GM19328 (cell line): ENCODE measurements around the gene CHRNA3.
A peak's percentile ranks its signal among the peaks of the same experiment; 100 is the strongest.
"Not testable (repeated sequence)": the region's sequence is repeated elsewhere in the genome, so short reads cannot be mapped to it uniquely, and the experiment has no call there.

Source experiments
- ATAC-seq: cut with Tn5 transposase; IDR thresholded peaks from one replicate; pipeline ENCODE4 v1.9.1; 2021; ENCODE audit warnings: mild to moderate bottlenecking, moderate library complexity; ENCODE audit not compliant: unreplicated experiment

Gene CHRNA3

GRCh38 chr15:78618064-78618463, 2.7 kb downstream of the CHRNA3 start:
- no peak for ATAC-seq

GRCh38 chr15:78617516-78617915, 3.3 kb downstream of the CHRNA3 start:
- no peak for ATAC-seq

GRCh38 chr15:78617076-78617475, 3.7 kb downstream of the CHRNA3 start:
- no peak for ATAC-seq

GRCh38 chr15:78616506-78616905, 4.3 kb downstream of the CHRNA3 start:
- no peak for ATAC-seq

GRCh38 chr15:78615151-78615589, 5.6 kb downstream of the CHRNA3 start:
- no peak for ATAC-seq

DNA sequence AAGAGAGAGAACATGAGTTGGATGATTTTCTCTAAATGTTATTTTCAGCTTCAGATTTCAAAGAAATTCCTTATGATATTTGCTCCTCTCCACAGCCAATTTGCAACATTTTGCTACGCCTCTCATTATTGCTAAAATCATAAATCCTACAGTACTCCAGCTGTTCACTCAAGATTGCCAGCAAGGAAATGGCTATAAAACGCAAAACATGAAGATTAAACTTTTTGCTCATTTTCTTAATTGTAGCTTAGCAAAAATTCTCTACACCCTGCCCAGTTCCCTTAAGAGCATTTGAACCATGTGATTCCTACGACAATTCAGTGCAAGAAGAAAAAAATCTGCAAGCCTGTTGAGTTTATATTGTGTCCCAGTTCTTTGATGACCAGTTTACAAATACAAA, 6.8 kb downstream of the CHRNA3 start:
- ATAC-seq: no peak

GRCh38 chr15:78609551-78609950, 11.2 kb downstream of the CHRNA3 start:
- not testable (repeated sequence) for ATAC-seq

DNA sequence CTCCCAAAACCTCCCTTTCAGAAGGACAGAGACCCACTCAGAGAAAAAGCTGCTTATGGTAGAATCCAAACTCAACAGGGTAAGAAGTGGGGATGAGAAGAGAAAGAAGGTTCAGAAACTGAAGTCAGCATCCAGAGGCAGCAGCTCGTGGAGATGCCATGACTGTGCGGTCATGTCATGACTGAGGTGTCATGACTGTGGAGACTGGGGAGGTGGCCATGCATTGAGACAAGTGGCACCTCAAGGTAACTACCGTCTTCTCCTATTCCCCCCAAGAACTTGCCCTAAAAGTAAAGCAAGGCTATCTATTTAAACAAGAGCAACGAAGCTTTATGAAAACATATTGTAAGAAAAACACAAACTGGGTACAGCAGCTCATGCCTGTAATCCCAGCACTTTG, 15.1 kb downstream of the CHRNA3 start:
- ATAC-seq: no peak

DNA sequence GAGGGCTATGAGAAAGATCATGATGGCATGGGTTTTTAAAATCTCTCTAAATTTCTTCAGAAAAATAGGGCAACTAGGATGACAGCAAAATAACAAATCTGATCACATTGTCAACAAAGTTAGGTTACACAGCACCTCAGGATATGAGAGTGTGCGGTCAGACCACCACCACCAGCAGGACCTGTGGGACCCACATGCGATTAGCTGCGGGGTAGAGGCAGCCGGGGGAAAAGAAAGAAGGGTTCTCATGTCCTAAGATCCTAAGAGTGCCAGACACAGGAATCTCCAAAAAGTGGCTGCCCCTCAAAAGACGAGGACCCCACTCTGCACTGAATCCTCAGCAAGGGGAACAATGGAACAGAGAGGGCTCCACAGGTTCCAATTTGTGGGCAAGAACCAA, 15.6 kb downstream of the CHRNA3 start:
- ATAC-seq: no peak

DNA sequence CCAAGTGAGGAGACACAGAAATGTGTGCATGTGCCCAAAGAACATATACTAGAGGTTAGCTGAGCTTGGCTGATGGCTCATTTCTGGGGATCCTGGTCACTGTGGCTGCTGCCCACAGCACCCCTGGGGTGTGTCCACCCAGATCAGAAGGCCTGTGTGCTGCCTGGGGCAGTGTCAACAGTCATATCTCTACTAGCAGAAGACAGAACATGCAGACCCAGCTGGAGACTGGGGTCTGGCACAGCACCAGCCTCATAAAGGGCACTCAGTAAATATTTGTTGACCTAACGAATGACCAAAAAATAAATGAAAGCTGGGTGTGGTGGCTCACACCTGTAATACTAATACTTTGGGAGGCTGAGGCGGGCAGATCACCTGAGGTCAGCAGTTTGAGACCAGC, 16.4 kb downstream of the CHRNA3 start:
- no peak for ATAC-seq

- no peak for ATAC-seq
These were observed 17.3 kb downstream of the CHRNA3 start for GRCh38 chr15:78603467-78603866.

DNA sequence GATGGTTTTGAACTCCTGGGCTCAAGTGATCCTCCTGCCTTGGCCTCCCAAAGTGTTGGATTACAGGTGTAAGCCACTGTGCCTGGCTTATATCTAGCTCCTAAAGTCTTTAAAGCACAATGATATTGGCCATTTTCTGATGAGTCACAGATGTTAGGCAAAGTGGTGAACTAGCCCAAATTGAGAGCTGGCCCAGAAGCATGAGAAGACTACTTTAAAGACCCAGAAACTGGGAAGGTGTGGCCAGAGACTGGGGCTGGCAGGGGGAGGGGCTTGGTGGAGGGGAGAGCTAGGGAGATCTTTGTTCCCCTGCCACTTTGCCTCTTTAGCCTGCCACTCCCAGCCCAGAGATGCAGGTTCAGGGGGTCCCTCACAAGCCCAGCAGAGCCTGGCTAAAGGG, 21.6 kb downstream of the CHRNA3 start:
- ATAC-seq: no peak

DNA sequence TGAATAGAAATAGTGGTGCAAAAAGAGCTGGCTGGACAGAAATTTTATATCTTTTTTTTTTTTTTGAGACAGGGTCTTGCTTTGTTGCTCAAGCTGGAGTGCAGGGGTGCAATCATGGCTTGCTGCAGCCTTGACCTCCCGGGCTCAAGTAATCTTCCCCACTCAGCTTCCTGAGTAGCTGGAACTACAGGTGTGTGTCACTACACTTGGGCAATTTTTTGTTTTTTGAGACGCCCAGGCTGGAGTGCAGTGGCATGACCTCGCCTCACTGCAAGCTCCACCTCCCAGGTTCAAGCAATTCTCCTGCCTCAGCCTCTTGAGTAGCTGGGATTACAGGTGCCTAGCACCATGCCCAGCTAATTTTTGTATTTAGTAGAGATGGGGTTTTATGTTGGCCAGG, 22.4 kb downstream of the CHRNA3 start:
- no peak for ATAC-seq

- ATAC-seq: no peak
These were observed 23.2 kb downstream of the CHRNA3 start for GRCh38 chr15:78597583-78597982.

DNA sequence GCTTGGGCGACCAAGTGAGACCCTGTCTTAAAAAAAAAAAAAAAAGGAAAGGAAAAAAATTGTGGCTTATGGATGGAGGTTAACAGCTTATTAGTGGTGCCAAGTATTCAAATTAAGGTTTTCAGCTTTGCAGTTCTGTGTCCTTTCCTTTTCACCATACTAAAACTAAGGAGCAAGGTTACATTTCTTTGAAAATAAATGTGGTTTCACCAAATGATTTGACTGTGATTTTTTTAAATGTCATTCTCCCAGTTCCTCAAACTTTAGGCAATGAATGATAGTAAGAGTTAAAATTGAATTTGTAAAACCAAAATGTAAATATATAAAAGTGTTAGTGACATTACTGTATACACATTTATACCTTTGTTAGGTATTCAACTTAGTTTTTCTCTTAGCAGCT, 45.9 kb downstream of the CHRNA3 start:
- ATAC-seq: no peak

DNA sequence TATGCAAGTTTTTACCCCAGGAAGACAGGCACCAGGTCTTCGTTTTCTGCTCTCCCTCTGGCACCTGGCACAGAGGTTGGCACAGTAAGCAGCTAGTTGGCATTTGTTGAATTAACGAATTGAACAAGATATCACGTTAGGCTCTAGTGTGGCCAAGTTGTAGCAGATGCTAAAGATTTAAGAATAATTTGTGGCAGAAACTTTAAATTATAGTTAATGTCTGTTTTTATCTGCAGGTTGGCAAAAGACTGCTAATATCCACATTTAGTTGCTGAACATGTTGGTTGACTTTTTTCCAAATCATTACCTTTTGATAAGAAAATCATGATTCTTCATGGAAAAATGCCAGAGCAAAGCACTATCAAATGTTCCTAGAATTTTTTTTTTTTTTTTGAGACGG, 47.4 kb downstream of the CHRNA3 start:
- ATAC-seq: no peak

DNA sequence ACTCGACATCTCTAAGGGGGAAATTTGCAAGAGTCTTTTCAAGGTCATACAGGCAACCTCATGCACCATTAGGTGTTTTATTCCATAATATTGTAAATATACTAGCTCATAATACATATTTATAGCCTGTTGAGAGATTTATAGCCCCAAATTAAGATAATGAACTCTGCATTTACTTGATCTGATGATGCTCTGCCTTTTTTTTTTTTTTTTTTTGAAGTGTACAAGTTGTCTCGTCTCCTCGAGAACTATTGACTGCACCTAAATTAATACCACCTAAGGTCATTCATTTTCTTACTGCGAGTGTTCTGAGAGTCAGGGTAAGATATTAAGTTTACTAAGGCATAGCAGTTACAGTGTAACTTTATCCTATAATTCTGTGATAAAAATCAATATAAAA, 49.4 kb downstream of the CHRNA3 start:
- no peak for ATAC-seq

DNA sequence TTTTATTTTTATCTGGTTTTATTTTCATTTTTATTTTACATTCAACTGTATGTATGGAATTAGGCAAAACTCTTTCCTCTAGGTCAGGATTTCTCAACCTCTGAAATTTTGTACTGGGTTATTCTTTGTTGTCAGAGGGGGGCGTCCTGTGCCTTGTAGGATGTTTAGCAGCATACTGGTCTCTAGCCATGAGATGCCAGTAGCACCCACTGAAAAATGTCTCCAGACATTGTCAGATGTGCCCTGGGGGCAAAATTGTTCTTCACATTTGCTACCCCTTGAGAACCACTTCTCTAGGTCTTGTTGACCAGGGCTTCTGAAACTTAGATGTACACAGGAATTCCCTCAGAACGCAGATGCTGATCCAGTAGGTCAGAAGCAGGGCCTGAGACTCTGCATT, 50.1 kb downstream of the CHRNA3 start:
- ATAC-seq: no peak

DNA sequence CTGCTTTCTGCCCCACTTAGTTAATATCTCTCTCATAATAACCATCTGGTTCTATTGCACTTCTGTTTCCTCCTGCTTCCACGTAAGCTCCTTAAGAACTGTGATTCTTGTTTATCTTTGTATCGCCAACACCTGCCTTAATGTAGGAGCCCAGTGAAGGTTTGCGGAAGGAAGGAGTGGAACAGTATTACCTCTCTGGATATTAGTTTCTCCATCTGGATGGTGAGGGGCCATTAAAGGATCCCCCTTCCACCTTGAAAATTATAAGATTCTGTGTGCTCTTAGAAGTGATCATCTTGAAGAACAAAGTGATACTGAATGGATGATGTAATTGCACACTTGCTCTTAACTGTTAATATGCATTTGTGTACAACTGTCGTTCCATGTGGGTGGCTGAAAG, 53.3 kb downstream of the CHRNA3 start:
- no peak for ATAC-seq

DNA sequence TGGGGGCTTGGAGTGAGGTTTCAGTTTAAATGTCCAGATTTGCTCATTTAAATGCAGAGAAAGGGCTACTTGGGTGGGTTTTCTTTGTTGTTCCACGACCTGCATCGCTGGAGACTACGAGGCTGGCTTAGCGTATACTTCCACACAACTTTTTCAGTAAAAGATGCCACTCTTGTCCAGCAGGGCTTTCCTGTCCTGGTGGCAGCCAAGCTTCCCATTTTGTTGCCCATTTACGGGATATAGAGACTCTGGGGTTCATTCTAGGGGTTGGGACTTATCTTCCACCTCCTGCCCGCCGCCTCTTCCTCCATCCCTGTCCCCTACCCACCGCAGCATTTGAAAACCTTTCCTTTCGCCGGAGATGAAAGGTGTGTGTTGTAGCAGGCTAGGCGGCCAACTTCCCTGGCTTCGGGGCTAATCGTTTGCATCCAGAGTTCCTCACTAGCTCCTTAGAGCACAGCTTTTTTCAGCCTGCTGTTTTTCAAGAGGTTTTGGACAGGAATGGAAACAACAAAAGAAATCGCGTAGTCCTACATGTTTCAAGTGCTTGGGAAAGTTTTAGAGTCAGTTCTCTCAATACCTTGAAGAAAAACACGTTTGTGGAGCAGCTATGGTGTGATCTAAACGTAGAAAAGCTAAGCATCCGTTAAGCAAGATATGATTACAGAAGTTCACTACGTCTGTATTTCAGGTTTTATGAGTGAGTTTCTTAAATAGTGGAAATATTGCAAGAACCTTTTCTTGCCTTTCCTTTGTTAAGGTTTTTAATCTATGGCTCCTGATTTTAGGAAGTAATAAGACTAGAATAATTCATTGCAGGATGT, 54.6 kb downstream of the CHRNA3 start:
- no peak for ATAC-seq

- ATAC-seq: peak; percentile 74
These were observed 55.5 kb downstream of the CHRNA3 start, which contains the start of gene CHRNA5 for GRCh38 chr15:78565097-78565950. TSS of gene CHRNA5 (plus strand) at chr15:78565520. CDS start at chr15:78565720, 200 bp downstream.

GRCh38 chr15:78564743-78565096, 56.1 kb downstream of the CHRNA3 start:
- ATAC-seq: no peak
